ENCODE measurements around the gene ZNF83. TPM values are rescaled to one million over a fixed set of nuclear protein-coding genes. Genes with fewer than 3 reads are reported as not detected.

ZNF83 gene
- total RNA-seq, 1 donor from 2014 or later, result 40.0 TPM

GRCh38 chr19:52626915-52627314 is 11.2 kb downstream of the ZNF83 start:
- H3K9me3 Mint-ChIP-seq (ENCODE audit: unreplicated experiment), result no peaks in the 10 kb centered on the region
- TF ChIP-seq CTCF (IDR thresholded peaks at IDR 0.05; ENCODE audit: unreplicated experiment), result no peak
- H3K4me3 Mint-ChIP-seq (ENCODE audit: unreplicated experiment), result no peak overlapping the region
- no peak overlapping the region for H3K27ac Mint-ChIP-seq (ENCODE audit: unreplicated experiment)
- no peaks in the 10 kb centered on the region for H3K4me1 Mint-ChIP-seq (ENCODE audit: unreplicated experiment)
- peaks cover 3% of the 10 kb centered on the region for H3K27me3 Mint-ChIP-seq (ENCODE audit: unreplicated experiment)
- peaks cover 40% of the 10 kb centered on the region for H3K36me3 Mint-ChIP-seq (ENCODE audit: low read depth, unreplicated experiment)
- DNase-seq (ENCODE audit: low spot score), result no peak

- no peak for DNase-seq (ENCODE audit: low spot score)
These were observed 15.9 kb downstream of the ZNF83 start for GRCh38 chr19:52622261-52622660.

GRCh38 chr19:52621376-52621775 is 16.8 kb downstream of the ZNF83 start:
- DNase-seq (ENCODE audit: low spot score), result no peak
- H3K27me3 Mint-ChIP-seq (ENCODE audit: unreplicated experiment), result peaks cover 2% of the 10 kb centered on the region
- H3K4me1 Mint-ChIP-seq (ENCODE audit: unreplicated experiment), result no peaks in the 10 kb centered on the region
- H3K4me3 Mint-ChIP-seq (ENCODE audit: unreplicated experiment), result peak overlapping the region; percentile 8
- H3K27ac Mint-ChIP-seq (ENCODE audit: unreplicated experiment), result no peak overlapping the region
- no peak for TF ChIP-seq CTCF (IDR thresholded peaks at IDR 0.05; ENCODE audit: unreplicated experiment)
- H3K36me3 Mint-ChIP-seq (ENCODE audit: low read depth, unreplicated experiment), result peaks cover 47% of the 10 kb centered on the region
- H3K9me3 Mint-ChIP-seq (ENCODE audit: unreplicated experiment), result peaks cover 6% of the 10 kb centered on the region

More at GRCh38 chr19:52622261-52622660, 15.9 kb downstream of the ZNF83 start:
- TF ChIP-seq CTCF (IDR thresholded peaks at IDR 0.05; ENCODE audit: unreplicated experiment), result no peak
- no peaks in the 10 kb centered on the region for H3K4me1 Mint-ChIP-seq (ENCODE audit: unreplicated experiment)
- no peak overlapping the region for H3K4me3 Mint-ChIP-seq (ENCODE audit: unreplicated experiment)
- no peak overlapping the region for H3K27ac Mint-ChIP-seq (ENCODE audit: unreplicated experiment)
- H3K36me3 Mint-ChIP-seq (ENCODE audit: low read depth, unreplicated experiment), result peaks cover 38% of the 10 kb centered on the region
- H3K9me3 Mint-ChIP-seq (ENCODE audit: unreplicated experiment), result no peaks in the 10 kb centered on the region
- H3K27me3 Mint-ChIP-seq (ENCODE audit: unreplicated experiment), result peaks cover 2% of the 10 kb centered on the region

- Mint-ChIP-seq H3K9me3 (ENCODE audit: unreplicated experiment) (peaks cover 6% of the 10 kb centered on the region), H3K36me3 (ENCODE audit: low read depth, unreplicated experiment) (peaks cover 65% of the 10 kb centered on the region), H3K27ac (ENCODE audit: unreplicated experiment) (no peak overlapping the region), H3K4me1 (ENCODE audit: unreplicated experiment) (no peaks in the 10 kb centered on the region), H3K27me3 (ENCODE audit: unreplicated experiment) (no peaks in the 10 kb centered on the region), H3K4me3 (ENCODE audit: unreplicated experiment) (peak overlapping the region; percentile 43)
- no peak for DNase-seq (ENCODE audit: low spot score)
- no peak for TF ChIP-seq CTCF (IDR thresholded peaks at IDR 0.05; ENCODE audit: unreplicated experiment)
These were observed 24.8 kb downstream of the ZNF83 start for GRCh38 chr19:52613299-52613906.

- peaks cover 6% of the 10 kb centered on the region for H3K4me1 Mint-ChIP-seq (ENCODE audit: unreplicated experiment)
These were observed 34.5 kb downstream of the ZNF83 start for GRCh38 chr19:52603558-52604207.

More at GRCh38 chr19:52603558-52604207, 34.5 kb downstream of the ZNF83 start:
- H3K9me3 Mint-ChIP-seq (ENCODE audit: unreplicated experiment), result no peaks in the 10 kb centered on the region
- DNase-seq (ENCODE audit: low spot score), result no peak
- peaks cover 4% of the 10 kb centered on the region for H3K27me3 Mint-ChIP-seq (ENCODE audit: unreplicated experiment)
- no peak overlapping the region for H3K4me3 Mint-ChIP-seq (ENCODE audit: unreplicated experiment)
- peaks cover 18% of the 10 kb centered on the region for H3K36me3 Mint-ChIP-seq (ENCODE audit: low read depth, unreplicated experiment)
- TF ChIP-seq CTCF (IDR thresholded peaks at IDR 0.05; ENCODE audit: unreplicated experiment), result no peak
- no peak overlapping the region for H3K27ac Mint-ChIP-seq (ENCODE audit: unreplicated experiment)

Data from endothelial cell (in vitro differentiated cells).